ENCODE results near the gene CHAF1A.
A peak's percentile ranks its signal among the peaks of the same experiment; 100 is the strongest.

The CHAF1A gene

DNA sequence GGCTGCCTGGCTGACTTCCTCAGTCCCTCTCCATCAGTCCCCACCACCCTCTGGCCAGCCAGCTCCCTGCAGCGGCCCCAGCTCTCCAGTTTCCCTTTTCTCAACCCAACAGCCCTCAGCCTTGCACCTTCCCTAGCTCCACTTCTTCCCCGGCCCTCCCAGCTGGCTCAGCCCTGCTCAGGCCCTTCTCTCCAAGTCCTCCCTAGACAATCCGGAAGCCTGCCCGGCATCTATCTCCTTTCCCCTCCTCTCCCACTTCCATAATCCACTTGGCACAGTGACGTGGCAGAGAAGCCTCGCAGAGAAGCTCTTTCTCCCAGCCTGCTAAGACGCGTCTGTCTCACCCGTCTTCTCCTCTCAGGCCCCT lies 54.0 kb downstream of the CHAF1A start:
- DNase-seq (ENCODE audit: low spot score), result peak; percentile 54

DNA sequence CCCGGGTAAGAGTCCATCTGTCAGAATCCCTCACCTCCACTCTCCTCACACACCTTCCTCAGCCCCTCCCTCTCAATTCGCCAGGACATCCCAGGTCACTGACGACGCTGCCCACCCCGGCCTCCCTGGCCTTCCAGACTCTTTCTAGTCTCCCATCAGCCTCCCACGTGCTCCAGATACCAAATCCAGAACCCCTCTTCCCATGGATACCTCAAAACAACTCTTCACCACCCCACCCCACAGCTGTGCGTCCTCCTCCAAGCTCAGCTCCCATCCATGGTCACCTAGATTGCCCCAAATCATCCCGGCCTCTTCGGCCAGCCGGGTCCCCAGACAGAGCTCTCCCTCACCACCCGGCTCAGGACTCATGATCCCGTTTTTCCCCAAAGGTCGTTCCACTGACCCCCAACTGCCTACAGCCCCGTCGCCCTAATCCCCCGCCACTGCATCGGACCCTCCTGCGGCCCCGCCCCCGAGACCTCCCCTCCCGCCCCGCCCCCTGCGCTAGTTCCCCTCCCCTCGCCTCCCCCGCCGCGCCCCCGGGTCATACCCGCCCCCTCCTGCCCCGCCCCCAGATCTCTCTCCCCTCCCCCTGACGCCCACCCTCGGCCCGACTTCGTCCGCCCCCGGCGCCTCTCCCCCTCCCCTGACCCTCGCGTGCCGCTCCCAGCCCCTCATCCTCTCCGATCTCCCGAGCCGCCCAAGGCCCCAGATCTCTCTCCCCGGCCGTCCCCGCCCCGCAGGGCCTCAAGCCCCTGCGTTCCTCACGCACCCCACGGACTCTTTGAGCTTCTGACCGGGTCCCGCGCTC lies 54.6 kb downstream of the CHAF1A start:
- DNase-seq (ENCODE audit: low spot score), result peak; percentile 85

DNA sequence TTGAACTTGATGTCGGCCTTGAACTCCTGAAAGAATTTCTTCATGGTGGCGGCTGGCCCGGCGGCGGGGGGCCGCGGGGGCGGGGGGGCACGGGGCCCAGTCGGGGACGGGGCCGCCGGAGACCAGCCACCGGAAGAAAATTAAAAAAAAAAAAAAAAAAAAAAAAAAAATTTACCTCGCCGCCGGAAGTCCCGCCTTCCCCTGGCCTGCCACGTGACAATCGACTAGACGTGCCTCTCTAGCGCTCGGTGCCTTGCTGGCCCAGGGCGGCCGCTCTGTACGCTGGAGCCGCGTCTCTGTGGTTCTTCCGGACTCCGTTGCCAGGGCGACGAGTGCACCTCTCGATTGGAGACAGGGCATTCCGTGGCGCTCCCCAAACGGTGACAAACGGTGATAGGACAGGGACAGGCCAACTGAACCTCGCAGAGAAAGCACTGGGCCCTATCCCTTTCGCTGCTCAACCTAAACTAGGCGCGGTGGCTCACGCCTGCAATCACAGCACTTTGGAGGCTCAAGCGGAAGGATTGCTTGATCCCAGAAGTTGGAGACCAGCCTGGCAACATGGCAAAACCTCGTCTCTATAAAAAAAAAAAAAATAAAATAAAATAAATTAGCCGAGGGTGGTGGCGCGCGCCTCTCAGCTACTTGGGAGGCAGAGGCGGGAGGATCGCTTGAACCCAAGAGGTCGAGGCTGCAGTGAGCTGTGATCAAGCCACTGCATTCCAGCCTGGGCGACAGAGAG lies 55.4 kb downstream of the CHAF1A start, which contains the start of gene UBXN6:
UBXN6 (minus strand) TSS at position 141 of the 742 bp plus-strand sequence; CDS start at position 44, 97 bp downstream.
- peak; percentile 97 for DNase-seq (ENCODE audit: low spot score)

DNA sequence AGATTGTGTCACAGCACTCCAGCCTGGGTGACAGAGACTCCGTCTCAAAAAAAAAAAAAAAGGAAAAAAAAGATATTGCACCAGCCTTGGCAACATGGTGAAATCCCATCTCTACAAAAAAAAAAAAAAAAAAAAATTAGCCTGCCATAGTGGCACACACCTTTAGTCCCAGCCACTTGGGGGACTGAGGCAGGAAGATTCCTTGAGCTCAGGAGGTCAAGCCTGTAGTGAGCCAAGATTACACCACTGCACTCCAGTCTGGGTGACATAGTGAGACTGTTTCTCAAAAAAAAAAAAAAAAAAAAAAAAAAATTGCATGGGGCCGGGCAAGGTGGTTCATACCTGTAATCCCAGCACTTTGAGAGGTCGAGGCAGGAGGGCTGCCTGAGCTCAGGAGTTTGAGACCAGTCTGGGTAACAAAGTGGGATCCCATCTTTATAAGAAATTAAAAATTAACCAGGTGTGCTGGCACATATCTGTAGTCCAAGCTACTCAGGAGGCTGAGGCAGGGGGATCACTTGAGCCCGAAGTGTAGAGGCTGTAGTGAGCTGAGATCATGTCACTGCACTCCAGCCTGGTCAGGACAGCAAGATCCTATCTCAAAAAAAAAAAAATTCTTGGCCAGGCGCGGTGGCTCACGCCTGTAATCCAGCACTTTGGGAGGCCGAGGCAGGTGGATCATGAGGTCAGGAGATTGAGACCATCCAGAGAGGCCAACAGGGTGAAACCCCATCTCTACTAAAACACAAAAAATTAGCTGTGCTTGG lies 62.6 kb downstream of the CHAF1A start:
- DNase-seq (ENCODE audit: low spot score), result no peak

DNA sequence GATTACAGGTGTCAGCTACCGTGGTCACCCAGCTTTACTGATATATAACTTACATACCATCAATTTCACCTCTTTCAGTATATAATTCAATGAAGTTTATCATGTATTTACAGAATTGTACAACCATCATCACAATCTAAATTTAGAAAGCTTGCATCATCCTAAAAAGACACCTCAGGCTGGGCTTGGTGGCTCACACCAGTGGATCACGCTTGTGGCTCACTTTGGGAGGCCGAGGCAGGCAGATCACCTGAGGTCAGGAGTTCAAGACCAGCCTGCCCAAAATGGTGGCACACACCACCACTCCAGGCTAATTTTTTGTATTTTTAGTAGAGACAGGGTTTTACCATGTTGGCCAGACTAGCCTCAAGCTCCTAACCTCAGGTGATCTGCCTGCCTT lies 65.4 kb downstream of the CHAF1A start:
- DNase-seq (ENCODE audit: low spot score), result no peak

DNA sequence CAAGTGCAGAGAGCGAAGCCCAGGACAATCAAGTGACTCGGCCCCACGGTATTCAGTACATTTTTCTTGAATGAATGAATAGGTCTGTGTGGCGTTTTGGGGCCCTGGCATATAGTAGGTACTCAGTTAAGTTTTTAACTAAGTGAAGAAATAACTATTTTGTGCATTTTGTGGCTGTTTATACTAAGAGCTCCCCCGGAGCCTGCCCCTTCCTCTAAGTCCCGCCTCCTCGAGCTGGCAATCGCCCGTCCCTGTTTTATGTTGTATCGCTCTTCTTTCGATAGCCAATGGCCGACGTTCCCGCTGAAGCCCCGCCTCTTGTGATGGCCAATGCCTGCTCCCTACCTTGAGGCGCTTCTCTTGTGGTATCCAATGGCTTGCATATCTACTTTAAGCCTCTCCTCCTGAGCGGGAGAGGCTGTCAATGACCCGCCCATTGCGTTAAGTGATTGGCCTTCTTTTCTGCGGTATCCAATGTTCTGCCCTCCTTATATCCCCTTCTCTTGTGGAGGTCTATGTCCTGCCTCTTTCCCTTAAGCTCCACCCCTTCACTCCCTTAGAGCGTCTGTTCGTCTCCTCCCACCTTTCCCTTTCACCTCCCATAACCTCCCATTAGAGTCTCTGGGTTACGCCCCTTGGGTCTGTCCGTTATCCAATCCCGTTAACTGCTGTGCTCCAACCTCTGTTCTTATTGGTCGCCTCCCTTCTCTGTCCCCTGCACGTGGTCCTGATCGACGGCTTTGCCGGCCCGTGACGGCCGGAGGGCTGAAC lies 69.1 kb downstream of the CHAF1A start:
- DNase-seq (ENCODE audit: low spot score), result peak; percentile 99

DNA sequence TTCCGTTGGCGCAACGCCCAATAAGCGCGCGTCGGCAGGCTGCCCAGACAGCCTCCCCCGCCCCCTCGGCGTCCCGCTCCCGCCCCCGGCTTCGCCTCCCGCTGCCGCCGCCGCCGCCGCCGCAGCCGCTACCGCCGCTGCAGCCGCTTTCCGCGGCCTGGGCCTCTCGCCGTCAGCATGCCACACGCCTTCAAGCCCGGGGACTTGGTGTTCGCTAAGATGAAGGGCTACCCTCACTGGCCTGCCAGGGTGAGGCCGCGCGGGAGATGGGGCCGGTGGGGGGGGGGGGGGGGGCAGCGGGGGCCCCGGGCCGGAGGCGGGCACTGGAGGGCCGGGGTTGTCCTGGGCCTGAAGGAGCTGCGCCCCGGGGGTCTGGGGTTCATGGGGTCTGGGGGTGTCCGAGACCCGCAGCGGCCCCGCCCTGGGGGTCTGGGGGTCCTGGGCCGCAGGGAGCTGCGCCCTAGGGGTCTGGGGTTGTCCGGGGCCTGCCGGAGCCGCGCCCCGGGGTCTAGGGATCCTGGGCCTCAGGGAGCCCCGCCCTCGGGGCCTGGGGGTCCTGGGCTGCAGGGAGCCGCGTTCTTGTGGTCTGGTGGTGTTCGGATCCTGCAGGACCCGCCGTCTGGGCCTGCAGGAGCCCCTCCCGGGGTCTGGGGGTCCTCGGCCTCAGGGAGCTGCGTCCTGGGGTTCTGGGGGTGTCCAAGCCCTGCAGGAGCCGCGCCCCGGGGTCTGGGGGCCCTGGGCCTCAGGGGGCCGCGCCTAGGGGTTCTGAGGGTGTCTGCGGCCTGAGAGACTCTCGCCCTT lies 69.9 kb downstream of the CHAF1A start, which contains the start of gene HDGFL2:
HDGFL2 (plus strand) TSS at position 124 of the 801 bp plus-strand sequence; CDS start at position 178, 54 bp downstream.
- DNase-seq (ENCODE audit: low spot score), result no peak

DNA sequence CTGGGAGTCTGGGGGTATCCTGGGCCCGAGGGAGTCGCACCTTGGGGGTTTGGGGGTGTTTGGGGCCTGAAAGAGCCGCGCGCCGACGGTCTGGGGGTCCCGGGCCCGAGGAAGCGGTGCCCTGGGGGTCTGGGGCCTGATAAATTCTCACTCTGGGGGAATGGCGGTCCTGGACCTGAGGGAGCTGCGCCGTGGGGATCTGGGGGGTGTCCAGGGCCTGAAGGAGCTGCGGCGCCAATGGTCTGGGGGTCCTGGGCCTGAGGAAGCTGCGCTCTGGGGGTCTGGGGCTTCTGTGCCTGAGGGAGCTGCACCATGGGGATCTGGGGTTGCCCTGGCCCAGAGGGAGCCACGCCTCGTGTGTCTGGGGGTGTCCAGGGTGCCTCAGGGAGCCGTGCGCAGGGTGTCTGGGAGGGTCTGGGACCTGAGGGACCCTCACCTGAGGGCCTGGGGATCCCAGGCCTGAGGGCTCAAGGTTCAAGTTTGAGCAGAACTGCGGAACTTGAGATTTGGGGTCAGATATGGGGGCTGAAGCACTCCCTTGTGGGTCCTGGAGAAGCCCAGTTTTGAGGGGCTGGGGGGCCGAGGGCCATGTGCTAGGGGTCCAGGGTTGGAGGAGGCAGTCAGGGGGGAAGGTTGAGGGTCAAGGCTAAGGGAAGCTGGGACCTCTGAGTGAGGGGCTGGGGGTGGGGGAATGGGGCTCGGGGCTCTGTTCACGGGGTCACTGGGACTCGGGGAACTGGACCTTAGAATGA lies 70.7 kb downstream of the CHAF1A start:
- DNase-seq (ENCODE audit: low spot score), result no peak

DNA sequence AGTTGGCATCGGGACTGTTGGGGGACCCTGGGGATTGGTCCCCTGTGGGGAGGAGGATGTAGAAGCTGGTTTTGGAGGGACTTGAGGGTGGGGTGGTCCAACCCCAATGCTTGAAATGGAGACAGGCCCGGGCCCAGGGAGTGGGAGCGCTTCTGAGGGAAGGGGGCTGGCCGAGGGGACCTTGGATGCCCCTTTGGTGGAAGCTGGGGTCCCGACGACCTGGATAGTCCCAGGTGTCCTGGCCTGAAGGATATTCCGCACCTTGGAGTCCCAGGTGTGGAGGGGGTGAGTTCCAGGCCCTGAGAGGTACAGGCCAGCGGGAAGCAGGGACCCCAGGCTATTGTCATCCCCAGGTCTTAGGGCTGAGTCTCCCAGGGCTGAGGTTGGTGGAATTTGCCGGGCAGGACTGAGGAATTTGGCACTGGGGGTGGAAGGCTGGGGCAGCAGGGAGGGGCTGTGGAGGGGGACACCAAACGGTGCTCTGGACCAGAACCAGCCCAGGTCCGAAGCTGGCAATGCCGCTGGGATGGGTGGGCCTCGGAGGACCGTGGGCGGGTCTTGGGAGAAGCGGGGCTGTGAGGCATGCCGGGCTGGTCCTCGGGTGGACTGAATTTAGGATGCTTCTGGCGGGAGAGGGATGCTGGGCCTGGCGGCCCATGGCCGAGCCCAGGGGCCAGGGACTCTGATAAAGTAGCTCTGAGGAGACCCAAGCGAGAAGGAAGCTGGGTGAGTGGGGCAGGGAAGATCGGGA lies 71.5 kb downstream of the CHAF1A start:
- DNase-seq (ENCODE audit: low spot score), result peak; percentile 45

DNA sequence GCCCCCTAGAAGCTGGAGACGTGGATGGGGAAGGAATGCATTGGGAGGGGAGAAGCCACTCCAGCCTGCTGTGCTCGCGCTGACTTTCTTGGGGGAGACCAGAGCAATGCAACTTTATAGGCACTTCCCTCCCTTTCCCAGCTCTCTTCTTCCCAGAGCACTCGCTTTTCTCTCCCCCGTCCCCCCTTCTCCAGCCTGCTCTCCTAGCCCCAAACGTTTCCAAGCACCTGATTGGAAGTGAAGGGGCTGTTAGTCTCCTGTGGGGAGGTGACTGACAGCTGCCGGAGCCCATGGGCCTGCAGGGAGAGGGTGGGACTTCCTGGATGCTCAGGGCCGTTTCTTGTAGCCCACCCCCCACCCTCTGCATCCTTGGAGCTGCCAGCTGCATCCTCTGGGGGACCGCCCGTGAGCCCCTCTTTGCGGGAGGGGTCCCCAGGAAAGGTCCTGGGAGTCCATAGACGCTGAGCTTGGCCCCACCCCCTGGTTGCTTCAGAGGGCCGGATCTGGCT lies 72.1 kb downstream of the CHAF1A start:
- peak; percentile 73 for DNase-seq (ENCODE audit: low spot score)

DNA sequence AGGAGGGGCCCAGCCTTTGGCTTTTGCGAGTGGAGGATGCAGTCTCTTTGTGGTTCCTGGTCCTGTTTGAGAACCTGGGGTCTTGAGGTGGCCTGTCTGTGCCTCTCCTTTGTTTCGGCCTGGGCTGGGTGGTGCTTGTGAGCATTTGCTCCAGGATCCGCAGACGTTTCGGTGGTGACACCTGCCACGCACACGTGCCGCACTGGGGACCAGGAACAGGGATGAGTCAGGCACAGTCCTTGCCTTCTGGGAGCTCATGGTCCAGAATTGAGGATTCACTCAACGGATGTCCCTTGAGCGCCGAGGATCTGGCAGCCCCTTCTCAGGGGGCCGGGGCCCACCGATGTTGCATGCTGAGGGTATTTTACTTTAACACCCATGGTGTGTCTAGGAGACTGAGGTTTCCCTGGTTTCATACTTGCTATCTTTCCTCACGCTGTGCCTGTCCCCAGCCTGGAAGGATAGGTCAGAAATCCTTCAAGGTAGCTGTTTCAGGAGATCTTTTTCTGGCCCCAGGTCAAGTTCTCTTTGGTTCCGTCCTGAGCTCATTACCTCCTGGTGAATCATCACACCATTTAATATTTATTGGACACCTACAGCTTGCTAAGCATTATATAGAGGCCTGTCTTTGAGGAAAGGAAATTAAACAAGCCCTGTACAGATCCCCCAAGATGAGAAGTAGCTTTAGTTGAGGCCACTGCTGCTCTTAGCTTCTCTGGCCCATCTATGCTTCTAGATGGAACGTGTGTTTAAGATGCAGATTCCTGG lies 74.8 kb downstream of the CHAF1A start:
- DNase-seq (ENCODE audit: low spot score), result no peak

DNA sequence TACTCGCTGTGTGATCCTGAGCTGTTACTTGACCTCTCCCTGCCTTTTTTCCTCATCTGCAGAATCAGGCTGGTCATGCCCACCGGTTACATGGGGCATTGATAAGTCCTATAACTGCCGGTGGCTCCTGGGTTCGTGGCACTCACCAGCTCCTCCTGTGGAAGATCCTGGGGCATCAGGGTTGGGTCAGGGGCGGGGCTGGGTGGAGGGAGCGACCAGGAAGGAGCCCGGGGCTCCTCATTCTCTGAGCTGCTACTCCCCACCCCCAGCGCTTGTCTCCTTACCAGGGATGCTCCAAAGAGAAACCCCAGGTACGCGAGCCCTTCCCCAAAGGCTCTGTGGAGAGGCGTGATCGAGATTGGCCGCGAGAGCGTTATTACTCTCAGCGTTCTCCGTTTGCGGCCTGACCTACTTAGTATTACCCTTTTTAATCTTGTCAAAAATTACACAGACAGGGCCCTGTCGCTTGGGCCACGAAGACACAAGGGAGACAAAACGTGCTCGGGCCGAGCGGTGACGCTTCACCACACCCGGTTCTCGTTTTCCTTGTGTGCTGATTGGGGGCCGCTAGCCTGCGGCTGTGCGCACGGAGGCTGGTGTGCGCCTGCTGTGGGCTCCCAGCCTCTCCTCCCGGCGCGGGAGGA lies 80.4 kb downstream of the CHAF1A start:
- no peak for DNase-seq (ENCODE audit: low spot score)

DNA sequence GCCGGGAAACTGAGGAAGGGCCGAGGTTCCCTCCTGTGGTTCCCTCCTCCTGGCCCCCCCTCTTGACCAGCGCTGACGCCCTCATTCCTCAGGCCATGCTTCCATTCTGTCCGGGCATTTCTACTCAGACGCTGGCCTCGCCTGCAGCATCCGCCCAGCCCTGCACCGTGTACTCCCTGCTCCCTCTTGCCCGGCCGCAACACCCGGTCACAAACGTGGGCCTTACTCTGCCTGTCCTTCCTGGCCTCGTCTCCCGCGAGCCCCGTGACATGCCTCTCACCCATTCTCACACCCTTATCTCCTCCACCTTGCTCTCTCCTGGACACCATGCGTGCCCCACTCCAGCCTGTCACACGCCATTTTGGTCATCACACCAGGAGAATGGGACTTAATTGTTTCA lies 80.9 kb downstream of the CHAF1A start:
- no peak for DNase-seq (ENCODE audit: low spot score)

DNA sequence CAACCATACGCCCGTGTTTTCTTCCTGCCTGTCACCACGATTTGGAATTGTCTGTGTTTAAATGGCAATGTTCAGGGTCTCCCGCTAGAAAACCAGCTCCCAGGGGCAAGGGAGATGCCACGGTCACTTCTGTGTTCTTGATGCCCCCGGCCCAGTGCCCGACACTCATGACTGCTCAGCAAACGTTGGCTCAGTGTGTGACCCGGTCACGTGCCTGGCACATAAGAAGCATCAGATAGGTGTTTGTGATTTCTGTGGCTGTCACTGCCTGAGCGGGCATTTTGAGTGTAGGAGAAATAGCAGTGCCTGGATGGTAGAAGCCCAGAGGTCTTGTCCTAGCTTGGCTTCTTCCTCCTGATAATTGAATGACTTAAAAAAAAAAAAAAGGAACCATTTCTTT lies 85.1 kb downstream of the CHAF1A start:
- DNase-seq (ENCODE audit: low spot score), result peak; percentile 3

DNA sequence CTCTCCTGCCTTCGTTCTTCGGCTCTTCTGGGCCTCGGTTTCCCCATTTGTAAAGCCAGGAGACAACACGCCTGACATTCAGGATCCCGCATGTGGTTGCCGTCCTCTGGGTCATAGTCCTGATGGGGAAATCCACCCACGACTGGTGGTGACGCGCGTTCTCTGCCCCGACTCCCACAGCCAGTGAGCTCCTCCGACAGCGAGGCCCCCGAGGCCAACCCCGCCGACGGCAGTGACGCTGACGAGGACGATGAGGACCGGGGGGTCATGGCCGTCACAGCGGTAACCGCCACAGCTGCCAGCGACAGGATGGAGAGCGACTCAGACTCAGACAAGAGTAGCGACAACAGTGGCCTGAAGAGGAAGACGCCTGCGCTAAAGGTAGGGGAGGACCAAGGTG lies 86.1 kb downstream of the CHAF1A start:
- DNase-seq (ENCODE audit: low spot score), result peak; percentile 3

DNA sequence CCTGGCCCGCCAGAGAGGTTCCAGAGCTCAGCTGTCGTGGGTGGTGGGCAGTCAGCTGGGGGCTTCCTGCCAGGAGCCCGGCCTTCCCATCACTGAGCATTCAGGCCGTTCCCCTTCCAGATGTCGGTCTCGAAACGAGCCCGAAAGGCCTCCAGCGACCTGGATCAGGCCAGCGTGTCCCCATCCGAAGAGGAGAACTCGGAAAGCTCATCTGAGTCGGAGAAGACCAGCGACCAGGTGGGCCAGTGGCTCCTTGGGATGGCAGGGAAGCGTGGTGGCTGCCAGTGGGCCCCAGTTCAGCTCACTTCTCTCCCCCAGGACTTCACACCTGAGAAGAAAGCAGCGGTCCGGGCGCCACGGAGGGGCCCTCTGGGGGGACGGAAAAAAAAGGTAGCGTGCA lies 89.0 kb downstream of the CHAF1A start:
- DNase-seq (ENCODE audit: low spot score), result no peak

DNA sequence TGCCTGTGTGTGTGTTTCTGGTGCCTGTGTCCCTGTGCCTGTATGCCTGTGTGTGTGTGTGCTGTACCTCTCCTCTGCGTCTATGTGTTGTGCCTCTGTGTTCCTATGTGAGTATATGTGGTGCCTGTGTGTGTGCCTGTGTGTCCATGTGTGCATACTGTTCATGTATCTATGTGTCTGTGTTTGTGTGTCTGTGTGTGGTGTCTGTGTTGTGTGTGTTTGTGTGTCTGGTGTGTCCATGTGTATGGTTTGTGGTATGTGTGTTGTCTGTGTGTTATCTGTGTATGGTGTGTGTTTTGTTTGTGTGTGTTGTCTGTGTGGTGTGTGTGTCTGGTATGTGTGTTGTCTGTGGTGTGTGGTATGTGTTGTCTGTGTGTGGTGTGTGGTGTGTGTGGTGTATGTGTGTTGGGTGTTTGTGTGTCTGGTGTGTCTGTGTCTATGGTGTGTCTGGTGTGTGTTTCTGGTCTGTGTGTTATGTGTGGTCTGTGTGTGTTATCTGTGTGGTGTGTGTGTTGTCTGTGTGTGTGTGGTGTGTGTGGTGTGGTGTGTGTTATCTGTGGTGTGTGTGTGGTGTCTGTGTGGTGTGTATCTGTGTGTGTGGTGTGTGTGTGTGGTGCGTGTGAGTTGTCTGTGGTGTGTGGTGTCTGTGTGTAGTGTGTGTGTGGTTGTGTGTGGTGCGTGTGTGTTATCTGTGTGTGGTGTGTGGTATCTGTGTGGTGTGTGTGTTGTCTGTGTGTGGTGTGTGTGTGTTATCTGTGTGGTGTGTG lies 90.1 kb downstream of the CHAF1A start:
- DNase-seq (ENCODE audit: low spot score), result no peak
